Stimulated activated CD8-positive, alpha-beta memory T cell treated with anti-CD3 and anti-CD28 coated beads, Interleukin-2, amount 100 ng/mL, for 1 hour (primary cell): ENCODE measurements around the gene OTOG.

Experiments
- DNase-seq, 2 donors: peaks; one replicate each; pipeline ENCODE4 v3.0.0-alpha.2; 2020; ENCODE audit warnings: low read depth in 2 of 2

The OTOG gene

GRCh38 chr11:17560281-17561110 is 13.4 kb downstream of the OTOG start:
- DNase-seq, result no peak

GRCh38 chr11:17561111-17561415 is 14.0 kb downstream of the OTOG start:
- DNase-seq, result no peak

GRCh38 chr11:17561526-17561925 is 14.5 kb downstream of the OTOG start:
- no peak for DNase-seq

- no peak for DNase-seq
Observed at GRCh38 chr11:17563231-17563646, 16.2 kb downstream of the OTOG start.

- DNase-seq, result no peak
Observed at GRCh38 chr11:17563961-17564686, 17.1 kb downstream of the OTOG start.

- no peak for DNase-seq
Observed at GRCh38 chr11:17564687-17565042, 17.6 kb downstream of the OTOG start.

DNA sequence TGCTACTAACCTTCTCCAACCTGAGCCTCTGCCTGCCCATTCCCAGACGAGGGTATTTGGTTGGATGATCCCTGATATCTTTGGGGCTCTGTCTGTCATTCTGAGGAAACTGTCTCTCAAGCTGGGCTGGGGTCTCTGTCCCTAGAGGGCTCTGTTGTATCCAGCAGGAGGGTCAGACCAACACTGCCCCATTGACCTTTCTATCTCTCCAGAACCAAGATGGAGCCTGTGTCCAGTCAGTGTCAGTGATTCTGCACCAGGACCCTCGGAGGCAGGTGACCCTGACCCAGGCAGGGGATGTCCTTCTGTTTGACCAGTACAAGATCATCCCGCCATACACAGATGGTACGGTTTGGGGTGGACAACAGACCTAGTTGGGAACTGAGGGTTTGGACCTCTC is 21.9 kb downstream of the OTOG start:
- no peak for DNase-seq

DNA sequence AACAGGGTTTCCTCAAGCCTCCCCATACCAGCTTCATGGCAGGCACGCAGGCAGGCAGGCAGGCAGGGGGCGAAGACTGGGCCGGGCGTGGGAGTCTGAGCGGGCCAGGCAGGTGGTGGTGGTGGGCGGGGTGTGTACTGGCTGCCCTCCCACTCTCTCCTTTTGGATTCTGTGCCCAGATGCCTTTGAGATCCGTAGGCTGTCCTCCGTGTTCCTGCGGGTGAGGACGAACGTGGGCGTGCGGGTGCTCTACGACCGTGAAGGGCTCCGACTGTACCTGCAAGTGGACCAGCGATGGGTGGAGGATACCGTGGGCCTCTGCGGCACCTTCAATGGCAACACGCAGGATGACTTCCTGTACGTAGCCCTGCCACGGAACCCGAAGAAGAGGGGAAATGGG is 23.0 kb downstream of the OTOG start:
- DNase-seq, result no peak

DNA sequence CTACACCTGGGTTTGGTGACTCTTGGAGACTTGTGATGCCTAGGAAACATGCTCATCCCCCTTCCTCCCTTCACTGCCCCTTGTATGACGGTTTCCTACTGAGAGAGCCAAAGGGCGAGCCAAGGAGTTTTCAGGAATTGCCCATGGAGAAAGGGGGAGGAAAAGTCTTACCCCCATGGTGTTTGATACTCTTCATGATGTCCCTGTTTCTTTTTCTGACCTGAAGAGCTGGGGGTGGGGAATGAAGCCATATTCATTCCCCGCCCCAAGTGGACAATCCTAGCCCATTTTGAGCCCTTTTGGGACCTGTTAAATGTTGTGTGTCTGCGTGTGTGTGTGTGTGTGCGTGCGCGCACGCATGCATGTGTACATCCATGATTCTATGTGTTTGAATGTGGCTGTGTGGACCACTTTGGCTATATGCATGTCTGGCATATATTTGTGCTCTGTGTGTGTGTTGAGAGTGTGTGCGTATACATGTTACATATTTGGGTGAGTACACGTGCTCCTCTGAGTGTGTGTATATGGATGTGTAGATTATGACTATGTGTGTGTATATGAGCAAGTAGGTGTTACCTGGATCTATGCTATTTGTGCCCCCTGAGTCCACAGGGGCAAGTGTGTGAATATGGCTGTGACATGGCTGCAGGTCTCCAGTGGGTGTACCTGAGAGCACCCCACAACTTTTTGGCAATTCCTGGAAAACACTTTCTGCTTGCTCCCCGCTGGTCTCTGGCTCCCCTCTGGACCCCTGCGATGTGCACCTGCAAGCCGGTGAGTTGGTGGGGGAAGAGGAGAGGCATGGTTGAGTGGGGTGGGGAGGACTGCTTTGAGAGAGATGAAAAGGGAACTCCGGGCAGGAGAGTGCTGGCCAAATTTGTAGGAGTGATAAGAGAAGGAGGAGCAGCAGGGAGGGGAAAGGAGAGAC is 24.6 kb downstream of the OTOG start:
- DNase-seq, result no peak

DNA sequence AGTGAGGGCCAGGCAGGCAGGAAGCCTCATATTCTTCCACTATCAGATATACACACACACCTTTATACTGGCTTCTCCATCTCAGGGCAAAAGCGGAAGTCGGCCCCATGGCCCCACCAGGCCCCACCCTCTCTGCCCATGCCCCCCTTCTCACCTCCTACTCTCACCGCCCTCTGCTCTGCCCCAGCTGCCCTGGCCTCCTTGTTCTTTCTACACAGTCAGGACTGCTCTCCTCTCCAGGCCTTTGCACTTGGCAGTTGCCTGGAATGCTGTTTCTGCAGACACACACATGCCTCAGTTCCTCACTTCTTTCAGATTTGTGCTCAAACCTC is 25.3 kb downstream of the OTOG start:
- no peak for DNase-seq

DNA sequence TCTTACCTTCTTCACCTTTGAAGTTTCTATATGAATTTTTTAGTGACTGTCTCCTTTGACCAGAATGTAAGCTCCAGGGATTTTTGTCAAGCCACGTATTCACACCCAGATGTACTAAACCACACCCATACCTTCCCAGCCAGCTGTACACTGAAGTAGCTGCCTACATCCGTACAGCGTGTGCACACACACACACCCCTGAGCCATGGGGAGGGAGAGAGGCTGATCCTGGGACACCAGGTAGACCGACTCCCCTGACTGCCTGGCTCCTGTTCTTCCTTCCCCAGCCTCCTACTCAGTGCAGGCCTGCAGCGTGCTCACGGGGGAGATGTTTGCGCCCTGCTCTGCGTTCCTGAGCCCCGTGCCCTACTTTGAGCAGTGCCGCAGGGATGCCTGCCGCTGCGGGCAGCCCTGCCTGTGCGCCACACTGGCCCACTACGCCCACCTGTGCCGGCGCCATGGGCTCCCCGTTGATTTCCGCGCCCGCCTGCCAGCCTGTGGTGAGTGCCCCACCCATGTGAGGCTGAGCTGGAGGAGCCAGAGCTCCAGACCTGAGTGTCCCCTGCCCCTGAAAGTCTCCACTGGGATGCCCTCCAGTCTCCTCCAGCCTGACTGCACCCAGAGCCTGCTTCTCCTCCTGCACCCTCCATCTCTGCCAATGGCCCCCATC is 25.9 kb downstream of the OTOG start:
- no peak for DNase-seq

- no peak for DNase-seq
Observed at GRCh38 chr11:17573526-17573925, 26.5 kb downstream of the OTOG start.

- no peak for DNase-seq
Observed at GRCh38 chr11:17574141-17575091, 27.4 kb downstream of the OTOG start.

DNA sequence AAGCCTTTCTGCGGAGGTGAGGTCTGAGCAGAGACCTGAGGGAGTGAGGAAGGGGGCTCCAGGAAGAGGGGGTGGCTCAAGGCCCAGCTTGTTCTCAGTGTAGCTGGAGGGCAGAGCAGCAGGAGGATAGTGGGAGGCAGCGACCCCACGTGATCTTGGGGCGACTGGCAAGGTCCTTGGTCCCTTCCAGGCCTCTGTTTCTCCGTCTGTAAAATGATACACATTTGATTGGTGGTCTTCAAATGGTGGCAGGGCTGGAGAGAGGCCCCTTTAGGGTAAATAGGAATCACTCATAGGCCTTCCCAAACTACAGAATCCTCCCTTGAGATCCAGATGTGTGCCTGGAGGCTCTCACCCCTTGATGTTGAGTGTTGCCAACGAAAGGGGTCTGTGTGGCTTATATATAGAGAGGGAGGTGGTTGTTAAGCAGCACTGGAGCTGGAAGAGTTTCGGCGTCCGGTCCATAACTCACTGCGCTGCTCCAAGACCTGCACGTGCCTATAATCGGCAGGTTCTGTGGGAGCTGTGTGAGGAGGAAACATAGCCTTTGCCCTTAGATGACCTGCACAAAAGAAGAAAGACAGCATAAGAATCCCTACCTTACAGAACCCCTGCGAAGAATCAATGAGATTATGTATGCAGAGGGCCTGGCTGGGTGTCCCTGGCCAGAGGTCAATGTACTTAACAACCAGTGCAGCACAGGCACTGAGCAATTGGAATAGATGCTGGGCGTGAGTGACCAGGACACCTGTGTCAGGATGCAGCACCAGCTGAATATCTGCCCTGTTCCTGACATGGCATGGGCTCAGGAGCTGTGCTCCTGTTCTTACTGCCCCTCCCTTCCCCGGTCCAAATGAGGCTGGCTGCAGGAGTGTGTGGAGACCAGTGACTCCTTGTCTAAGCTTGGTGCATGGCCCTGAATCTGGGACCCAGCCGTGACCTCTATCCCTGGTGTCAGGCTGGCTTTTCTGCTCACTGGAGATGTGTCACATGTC is 28.7 kb downstream of the OTOG start:
- DNase-seq, result no peak

DNA sequence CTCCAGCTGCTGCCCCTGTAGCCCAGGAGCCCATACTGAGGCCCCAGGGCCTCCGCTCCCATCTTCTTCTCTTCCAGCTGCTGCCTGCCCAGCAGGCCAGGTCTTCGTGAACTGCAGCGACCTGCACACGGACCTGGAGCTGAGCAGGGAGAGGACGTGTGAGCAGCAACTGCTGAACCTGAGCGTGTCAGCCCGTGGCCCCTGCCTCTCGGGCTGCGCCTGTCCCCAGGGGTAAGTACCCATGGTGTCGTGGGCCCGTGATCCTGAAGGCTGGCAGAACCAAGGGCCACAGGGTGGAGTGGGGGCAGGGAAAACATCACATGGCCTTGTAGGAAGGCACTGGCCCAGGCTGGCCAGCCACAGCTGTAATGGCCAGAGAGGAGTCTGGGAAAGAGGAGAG is 31.2 kb downstream of the OTOG start:
- no peak for DNase-seq

DNA sequence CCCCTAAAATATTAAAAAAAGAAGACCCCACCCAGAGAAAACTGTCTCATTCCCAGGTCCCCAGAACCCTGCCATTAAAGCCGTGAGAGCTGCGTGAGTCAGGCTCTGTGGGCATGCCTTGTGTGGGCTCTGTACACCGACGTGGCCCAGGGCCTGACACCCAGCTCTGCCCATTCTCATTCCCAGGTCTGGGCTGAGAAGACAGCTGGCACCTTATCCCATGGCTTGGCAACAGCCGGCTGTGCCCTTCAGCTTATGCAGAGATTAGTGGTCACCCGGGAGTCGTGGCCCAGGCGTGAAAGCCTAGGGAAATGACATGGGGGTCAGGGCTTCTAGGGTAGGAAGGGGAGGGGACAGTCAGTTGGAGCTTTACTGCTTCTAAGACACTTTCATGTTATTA is 31.9 kb downstream of the OTOG start:
- no peak for DNase-seq

DNA sequence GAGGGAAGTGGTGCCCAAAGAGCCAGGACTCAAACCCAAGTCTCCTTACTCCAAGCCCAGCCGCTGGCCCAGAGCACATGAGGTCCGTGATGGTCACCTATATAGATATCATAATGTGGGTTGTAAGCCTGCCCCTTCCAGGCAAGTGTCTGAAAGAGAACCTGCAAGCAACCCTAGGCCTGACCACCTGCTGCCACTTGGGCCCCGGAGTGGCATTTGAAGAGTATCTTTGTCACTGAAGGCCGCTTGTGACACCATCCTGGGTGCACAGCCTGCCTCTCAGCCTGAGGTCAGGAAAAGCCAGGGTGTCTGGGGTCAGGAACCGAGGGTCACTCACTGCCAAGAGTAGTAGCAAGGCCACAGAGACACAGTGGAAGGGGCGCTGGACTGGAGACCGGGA is 32.4 kb downstream of the OTOG start:
- no peak for DNase-seq

- DNase-seq, result no peak
Observed at GRCh38 chr11:17580271-17580670, 33.2 kb downstream of the OTOG start.

GRCh38 chr11:17581036-17581731 is 34.1 kb downstream of the OTOG start:
- DNase-seq, result no peak
